HepG2 (cell line): Measurements from ENCODE around the gene RGPD3.
"Not testable (repeated sequence)": the region's sequence is repeated elsewhere in the genome, so short reads cannot be mapped to it uniquely, and the experiment has no call there.

Experiments used
- BRD4 ChIP-seq: sonication (generic); formaldehyde crosslinking; IDR thresholded peaks from 2 replicates; pipeline ENCODE4 v1.4.0; 2020; ENCODE audit warnings: missing genetic modification reagents
- HMGXB4 ChIP-seq, 2 experiments: sonication (generic) in 1 of 2; formaldehyde crosslinking in 1 of 2; IDR thresholded peaks; 2 replicates each; pipeline versions ENCODE4 v1.4.0 to v1.6.1; 2018 to 2020; ENCODE audit warnings: missing genetic modification reagents in 2 of 2, borderline replicate concordance in 1 of 2, low read depth in 1 of 2, mild to moderate bottlenecking in 1 of 2, missing biosample characterization in 1 of 2
- HOXA5 ChIP-seq: sonication (generic); formaldehyde crosslinking; IDR thresholded peaks from 2 replicates; pipeline ENCODE4 v1.4.0; 2020; ENCODE audit warnings: missing genetic modification reagents
- ISL2 ChIP-seq: sonication (generic); formaldehyde crosslinking; IDR thresholded peaks from 2 replicates; pipeline ENCODE4 v1.5.0; 2020; ENCODE audit warnings: missing genetic modification reagents
- MTERF4 ChIP-seq: sonication (generic); formaldehyde crosslinking; IDR thresholded peaks from 2 replicates; pipeline ENCODE4 v1.8.0; 2023; ENCODE audit warnings: mild to moderate bottlenecking, missing genetic modification reagents
- NFRKB ChIP-seq: fragments of 450-650 bp; IDR thresholded peaks from 2 replicates; pipeline ENCODE4 v1.6.1; 2017
- RAD51 ChIP-seq: fragments of 450-650 bp; IDR thresholded peaks from 2 replicates; pipeline ENCODE4 v1.6.1; 2016; ENCODE audit warnings: borderline replicate concordance
- TCF12 ChIP-seq, 2 experiments: fragments of 450-650 bp in 1 of 2; sonication (generic) in 1 of 2; formaldehyde crosslinking in 1 of 2; IDR thresholded peaks; 2 replicates each; pipeline versions ENCODE4 v1.6.1 to v1.8.0; 2017 to 2022; ENCODE audit warnings: antibody characterized with exemption in 1 of 2, mild to moderate bottlenecking in 1 of 2, missing genetic modification reagents in 1 of 2, moderate library complexity in 1 of 2
- TF ChIP-seq, protein P1 (sequence below): sonication (generic); formaldehyde crosslinking; IDR thresholded peaks from 2 replicates; pipeline ENCODE4 v1.5.0; 2020; ENCODE audit warnings: mild to moderate bottlenecking, missing genetic modification reagents, moderate library complexity

GRCh38 chr2:106384548-106384947, 83.7 kb downstream of the RGPD3 start:
- not testable (repeated sequence) for TF ChIP-seq TCF12 (IDR thresholded peaks at IDR 0.05); TCF12 (CRISPR knock-in tag; IDR thresholded peaks at IDR 0.05); RAD51; NFRKB; BRD4 (CRISPR knock-in tag); HOXA5 (CRISPR knock-in tag); MTERF4 (CRISPR knock-in tag)
- TF ChIP-seq, protein P1, sequence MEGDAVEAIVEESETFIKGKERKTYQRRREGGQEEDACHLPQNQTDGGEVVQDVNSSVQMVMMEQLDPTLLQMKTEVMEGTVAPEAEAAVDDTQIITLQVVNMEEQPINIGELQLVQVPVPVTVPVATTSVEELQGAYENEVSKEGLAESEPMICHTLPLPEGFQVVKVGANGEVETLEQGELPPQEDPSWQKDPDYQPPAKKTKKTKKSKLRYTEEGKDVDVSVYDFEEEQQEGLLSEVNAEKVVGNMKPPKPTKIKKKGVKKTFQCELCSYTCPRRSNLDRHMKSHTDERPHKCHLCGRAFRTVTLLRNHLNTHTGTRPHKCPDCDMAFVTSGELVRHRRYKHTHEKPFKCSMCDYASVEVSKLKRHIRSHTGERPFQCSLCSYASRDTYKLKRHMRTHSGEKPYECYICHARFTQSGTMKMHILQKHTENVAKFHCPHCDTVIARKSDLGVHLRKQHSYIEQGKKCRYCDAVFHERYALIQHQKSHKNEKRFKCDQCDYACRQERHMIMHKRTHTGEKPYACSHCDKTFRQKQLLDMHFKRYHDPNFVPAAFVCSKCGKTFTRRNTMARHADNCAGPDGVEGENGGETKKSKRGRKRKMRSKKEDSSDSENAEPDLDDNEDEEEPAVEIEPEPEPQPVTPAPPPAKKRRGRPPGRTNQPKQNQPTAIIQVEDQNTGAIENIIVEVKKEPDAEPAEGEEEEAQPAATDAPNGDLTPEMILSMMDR: not testable (repeated sequence)
- TF ChIP-seq ISL2 (CRISPR knock-in tag): peak; percentile 38; the same call in 1 of the 2 replicates
- 0 out of 4 replicates have a peak, but pooled peaks of 1 of the 2 experiments have one; percentile 36 for TF ChIP-seq HMGXB4 (CRISPR knock-in tag; IDR thresholded peaks at IDR 0.05; ENCODE audit: borderline replicate concordance in 1 of 2, low read depth in 1 of 2)
